Astrocyte (in vitro differentiated cells and primary cell): ENCODE measurements around the gene KRTAP20-4.

Experiments
- EZH2 ChIP-seq: IDR thresholded peaks from 2 replicates; pipeline ENCODE4 v1.6.1; 2012; ENCODE audit warnings: mild to moderate bottlenecking, low read length, inconsistent platforms; ENCODE audit not compliant: insufficient read depth
- TF ChIP-seq, protein P1 (sequence below): IDR thresholded peaks from 2 replicates; pipeline ENCODE4 v1.5.1; 2011; ENCODE audit warnings: low read depth, mild to moderate bottlenecking, inconsistent platforms, low read length, moderate library complexity; ENCODE audit not compliant: insufficient read depth

DNA sequence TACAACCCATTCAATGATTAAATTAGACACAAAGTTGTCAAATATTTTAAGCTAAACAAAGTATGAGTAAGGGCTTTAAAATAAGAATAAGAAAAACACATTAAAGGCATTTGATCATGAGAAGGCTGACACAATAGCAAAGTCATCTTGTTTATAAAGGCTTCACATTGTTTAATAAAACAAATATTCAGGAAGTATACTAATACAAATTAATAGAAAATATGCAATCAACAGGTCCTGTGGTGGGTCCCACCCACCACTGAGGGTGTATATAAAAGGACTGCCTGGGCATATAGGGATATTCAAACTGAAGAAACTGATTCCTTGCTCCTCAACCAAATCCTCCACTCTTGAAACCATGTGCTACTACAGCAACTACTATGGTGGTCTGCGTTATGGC is 14.5 kb downstream of the KRTAP20-4 start, which contains the start of gene KRTAP20-2:
- TF ChIP-seq, protein P1, sequence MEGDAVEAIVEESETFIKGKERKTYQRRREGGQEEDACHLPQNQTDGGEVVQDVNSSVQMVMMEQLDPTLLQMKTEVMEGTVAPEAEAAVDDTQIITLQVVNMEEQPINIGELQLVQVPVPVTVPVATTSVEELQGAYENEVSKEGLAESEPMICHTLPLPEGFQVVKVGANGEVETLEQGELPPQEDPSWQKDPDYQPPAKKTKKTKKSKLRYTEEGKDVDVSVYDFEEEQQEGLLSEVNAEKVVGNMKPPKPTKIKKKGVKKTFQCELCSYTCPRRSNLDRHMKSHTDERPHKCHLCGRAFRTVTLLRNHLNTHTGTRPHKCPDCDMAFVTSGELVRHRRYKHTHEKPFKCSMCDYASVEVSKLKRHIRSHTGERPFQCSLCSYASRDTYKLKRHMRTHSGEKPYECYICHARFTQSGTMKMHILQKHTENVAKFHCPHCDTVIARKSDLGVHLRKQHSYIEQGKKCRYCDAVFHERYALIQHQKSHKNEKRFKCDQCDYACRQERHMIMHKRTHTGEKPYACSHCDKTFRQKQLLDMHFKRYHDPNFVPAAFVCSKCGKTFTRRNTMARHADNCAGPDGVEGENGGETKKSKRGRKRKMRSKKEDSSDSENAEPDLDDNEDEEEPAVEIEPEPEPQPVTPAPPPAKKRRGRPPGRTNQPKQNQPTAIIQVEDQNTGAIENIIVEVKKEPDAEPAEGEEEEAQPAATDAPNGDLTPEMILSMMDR: no peak
- TF ChIP-seq EZH2: no peak
